Stimulated activated CD4-positive, alpha-beta T cell treated with anti-CD3 and anti-CD28 coated beads, Interleukin-4, amount 100 ng/mL, for 48 hours (primary cell): ENCODE data around the gene HOXA9.

Experiments
- DNase-seq, 2 donors: peaks; one replicate each; pipeline ENCODE4 v3.0.0-alpha.2; 2020; ENCODE audit warnings: low read depth in 2 of 2

The HOXA9 gene

GRCh38 chr7:27142580-27143022 is 22.7 kb downstream of the HOXA9 start:
- no peak for DNase-seq

- no peak for DNase-seq
Measured at GRCh38 chr7:27141923-27142579, 23.3 kb downstream of the HOXA9 start.

- no peak for DNase-seq
Measured at GRCh38 chr7:27141137-27141922, 24.0 kb downstream of the HOXA9 start.

GRCh38 chr7:27140126-27140857 is 25.0 kb downstream of the HOXA9 start:
- no peak for DNase-seq

GRCh38 chr7:27139334-27140125 is 25.8 kb downstream of the HOXA9 start:
- DNase-seq, result no peak

GRCh38 chr7:27138985-27139333 is 26.4 kb downstream of the HOXA9 start:
- DNase-seq, result no peak

- DNase-seq, result no peak
Measured at GRCh38 chr7:27138472-27138871, 26.9 kb downstream of the HOXA9 start.

GRCh38 chr7:27137640-27138315 is 27.6 kb downstream of the HOXA9 start:
- DNase-seq, result no peak

GRCh38 chr7:27134392-27134791 is 30.9 kb downstream of the HOXA9 start:
- DNase-seq, result no peak

- DNase-seq, result no peak
Measured at GRCh38 chr7:27133409-27134231, 31.7 kb downstream of the HOXA9 start.

- DNase-seq, result no peak
Measured at GRCh38 chr7:27132978-27133377, 32.4 kb downstream of the HOXA9 start.

- DNase-seq, result no peak
Measured at GRCh38 chr7:27132214-27132613, 33.1 kb downstream of the HOXA9 start.

GRCh38 chr7:27131390-27131819 is 33.9 kb downstream of the HOXA9 start:
- no peak for DNase-seq

- peak; percentile 57 to 70 for DNase-seq
Measured at GRCh38 chr7:27130540-27131389, 34.6 kb downstream of the HOXA9 start, which contains the start of gene HOXA4. HOXA4 (minus strand) TSS chr7:27130757; CDS start chr7:27130733, 24 bp downstream.

- DNase-seq, result no peak
Measured at GRCh38 chr7:27129729-27130539, 35.4 kb downstream of the HOXA9 start.

GRCh38 chr7:27128776-27129728 is 36.3 kb downstream of the HOXA9 start:
- no peak for DNase-seq

GRCh38 chr7:27128034-27128433 is 37.3 kb downstream of the HOXA9 start:
- DNase-seq, result no peak
